Stimulated activated CD4-positive, alpha-beta T cell treated with anti-CD3 and anti-CD28 coated beads, Interleukin-1b, Interleukin-23, amount 100 ng/mL, for 24 hours (primary cell): ENCODE data around the gene RAB15.

Source experiments
- DNase-seq, 4 experiments: peaks; one replicate each; pipeline ENCODE4 v3.0.0-alpha.2; 2020; ENCODE audit warnings: low read depth in 4 of 4, low spot score in 1 of 4

RAB15 gene

GRCh38 chr14:64990939-64991338, 18.8 kb upstream of the RAB15 start:
- DNase-seq: no peak

GRCh38 chr14:64990296-64990695, 18.2 kb upstream of the RAB15 start:
- no peak for DNase-seq

GRCh38 chr14:64987438-64987767, 15.3 kb upstream of the RAB15 start:
- DNase-seq: peak in 1 of 4 experiments; percentile 9

DNA sequence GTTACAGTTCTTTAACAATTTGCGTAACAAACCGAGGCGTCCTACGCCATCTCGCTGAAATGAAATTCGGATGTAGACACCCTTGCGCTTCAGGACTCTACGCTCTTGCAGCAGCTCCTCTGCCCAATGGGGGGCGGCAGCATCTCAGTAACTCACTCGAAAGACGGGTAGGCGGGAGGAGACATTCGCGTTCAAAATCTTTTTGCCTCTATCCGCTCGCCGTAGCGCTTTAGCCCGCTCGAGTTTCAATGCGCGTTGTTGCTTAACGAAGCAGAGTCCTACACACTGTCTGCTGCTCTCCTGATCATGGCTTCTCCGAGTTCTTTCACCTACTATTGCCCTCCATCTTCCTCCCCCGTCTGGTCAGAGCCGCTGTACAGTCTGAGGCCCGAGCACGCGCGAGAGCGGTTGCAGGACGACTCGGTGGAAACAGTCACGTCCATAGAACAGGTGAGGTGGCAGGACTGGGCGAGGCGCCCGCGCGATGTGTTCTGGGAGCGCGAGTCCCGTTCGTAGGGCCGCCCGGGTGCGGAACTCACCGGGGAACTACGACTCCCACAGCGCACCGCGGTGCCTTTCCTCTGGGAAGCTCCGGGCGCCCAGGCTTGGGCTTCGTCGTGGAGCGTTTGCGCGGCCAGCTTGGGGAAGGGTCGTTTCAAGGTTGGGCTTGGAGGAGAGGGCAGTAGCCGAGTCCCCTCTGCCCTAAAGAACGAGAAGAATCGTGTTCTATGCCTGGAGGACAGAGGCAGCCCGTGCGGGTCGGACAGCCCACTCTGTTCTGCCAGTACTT, 14.7 kb upstream of the RAB15 start, which contains the start of gene FNTB:
Gene FNTB, plus strand, starts transcription at position 248 of the 790 bp plus-strand sequence. Its CDS starts 59 bp downstream, at position 307.
- peak; percentile 75 to 92 (median 84) for DNase-seq

DNA sequence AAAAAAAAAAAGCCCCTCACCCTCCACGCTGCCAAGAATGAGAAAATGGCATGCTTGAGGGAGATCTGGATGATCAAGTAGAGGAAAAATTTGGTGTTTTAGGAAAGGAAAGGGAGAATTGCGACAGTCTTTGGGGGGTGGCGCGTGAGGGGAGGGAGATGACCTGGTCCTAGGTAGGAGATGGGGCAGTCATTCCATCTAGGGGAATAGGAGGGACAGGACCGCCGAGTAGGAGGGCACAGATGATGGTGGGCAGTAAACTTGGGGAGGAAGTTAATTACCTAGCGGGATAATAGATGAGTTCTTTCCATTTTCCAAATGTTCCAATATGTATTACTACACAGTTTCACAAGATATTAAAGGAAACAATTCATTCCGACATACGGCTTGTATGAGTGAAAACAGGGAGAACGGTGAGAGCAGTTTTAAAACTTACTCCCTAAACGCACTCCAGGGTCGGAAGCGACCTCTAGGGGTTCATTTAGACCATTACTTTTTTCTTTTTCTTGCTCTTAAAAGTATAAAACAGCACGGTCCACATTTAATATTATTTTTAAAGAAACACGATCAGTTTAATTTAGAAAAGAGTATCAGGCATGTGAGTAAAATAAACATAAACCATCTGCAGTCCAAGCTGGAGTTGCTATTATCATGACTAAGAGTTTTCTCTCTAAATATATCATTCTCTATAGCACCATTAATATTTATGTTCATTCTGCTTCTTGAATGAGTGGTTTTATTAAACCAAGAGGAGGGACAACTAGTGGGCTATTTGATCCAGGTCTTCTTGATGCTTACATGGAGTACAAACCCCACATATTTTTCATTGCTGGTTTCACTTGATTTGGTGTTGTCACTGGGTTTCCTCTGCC, 11.5 kb upstream of the RAB15 start:
- DNase-seq: no peak

GRCh38 chr14:64979336-64980074, 7.4 kb upstream of the RAB15 start:
- no peak for DNase-seq

- DNase-seq: no peak
These were observed 2.4 kb upstream of the RAB15 start for GRCh38 chr14:64974563-64974962.

DNA sequence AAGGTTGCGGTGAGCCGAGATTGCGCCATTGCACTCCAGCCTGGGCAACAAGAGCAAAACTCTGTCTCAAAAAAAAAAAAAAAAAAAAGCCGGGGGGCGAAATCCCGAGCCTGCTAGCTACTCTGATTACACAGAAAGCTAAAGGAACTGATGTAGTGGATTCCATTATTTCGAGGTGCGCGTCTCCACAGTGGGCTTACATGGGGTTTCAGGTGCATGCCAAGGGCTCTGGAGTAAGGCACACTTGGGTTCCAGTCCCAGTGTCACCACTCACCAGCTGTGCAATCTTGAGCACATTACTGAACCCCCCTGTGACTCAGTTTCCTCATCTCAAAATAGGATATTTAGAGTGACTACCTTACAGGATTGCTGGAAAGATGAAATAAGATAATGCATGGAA, 1.7 kb upstream of the RAB15 start:
- no peak for DNase-seq

DNA sequence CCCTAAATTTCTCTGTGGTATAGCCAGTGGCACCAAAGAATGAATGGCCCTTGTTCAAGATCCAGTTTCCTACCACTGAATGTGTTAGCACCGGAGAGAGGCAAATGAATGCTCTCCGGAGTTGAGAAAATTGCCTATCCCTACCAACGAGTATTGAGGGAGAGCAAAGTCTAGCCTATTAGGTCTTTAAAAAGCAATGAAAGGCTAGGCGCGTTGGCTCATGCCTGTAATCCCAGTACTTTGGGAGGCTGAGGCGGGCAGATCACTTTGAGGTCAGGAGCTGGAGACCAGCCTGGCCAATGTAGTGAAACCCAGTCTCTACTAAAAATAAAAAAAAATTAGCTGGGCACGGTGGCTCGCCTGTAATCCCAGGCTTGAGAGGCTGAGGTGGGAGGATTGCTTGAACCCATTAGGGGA, 898 bp upstream of the RAB15 start:
- DNase-seq: no peak

- no peak for DNase-seq
These were observed 619 bp downstream of the RAB15 start for GRCh38 chr14:64971491-64971942.

DNA sequence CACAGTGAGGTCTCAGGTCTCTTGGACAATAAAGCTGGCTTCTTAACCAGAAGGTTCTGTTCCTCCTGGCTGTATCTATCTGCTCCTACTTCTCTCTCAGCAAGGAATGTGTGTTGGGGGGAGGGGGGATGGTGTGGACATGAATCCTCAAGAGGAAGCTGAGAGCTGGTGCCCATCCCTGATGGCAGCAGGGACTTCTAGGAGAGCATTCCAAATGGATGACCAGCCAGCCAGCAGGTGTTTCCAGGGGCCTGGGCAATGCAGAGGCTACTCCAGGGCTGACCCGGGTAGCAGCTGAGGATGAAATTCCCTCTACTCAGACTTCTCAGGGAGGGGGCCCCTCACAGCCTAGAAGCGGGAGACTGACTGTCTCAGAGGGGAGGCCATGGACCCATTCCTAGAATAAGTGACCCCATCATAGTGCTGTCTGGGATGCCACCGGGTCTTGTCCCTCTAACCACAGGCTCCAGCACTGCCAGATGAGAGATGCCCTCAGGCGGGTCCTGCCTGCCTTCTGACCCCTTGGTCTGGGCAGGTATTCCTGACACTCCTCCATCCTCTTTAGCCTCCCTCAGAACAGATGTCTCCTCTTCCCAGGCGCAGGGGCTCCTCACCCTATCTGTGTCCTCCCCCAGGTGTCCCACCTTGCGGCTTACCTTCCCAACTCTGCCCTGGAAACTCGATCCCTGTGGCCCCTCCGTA, 1.2 kb downstream of the RAB15 start:
- DNase-seq: no peak

DNA sequence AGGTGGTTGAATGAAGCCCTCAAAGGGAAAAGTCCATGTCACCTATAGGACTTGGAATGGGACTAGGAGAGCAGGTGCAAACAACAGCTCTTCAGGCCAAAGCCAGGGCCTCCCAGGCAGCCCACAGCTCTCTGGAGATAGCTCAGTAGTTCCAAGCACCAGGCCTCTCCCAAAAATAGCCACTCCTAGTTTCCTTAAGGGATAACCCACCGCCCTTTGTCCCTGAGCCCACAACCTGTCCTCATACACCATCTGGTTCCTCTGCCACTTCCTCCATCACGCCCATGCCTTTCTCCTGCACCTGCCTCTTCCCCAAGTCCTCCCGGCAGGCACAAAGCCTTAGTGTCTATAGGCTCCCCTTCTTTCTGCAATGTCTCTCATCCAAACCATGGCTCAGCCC, 2.1 kb downstream of the RAB15 start:
- DNase-seq: no peak

DNA sequence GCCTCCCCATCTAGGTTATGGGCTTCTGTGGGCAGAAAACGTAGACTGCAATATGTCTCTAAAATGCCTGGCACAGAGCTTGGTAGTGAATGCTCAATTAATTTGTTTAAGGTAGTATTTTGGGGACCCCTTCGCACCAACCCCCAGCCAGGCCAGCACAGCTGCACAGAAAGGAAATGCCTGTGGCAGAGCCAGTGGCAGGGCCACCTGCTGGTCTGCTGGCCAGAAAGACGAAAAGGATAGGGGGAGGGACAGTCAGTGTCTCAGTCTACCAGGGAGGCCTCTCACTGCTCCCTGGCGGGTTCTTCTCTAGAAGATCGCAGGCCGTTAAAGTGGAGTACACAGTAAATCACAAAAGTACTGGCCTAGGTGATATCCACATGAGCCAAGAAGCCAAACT, 3.5 kb downstream of the RAB15 start:
- no peak for DNase-seq

GRCh38 chr14:64968167-64968566, 4.0 kb downstream of the RAB15 start:
- DNase-seq: no peak

DNA sequence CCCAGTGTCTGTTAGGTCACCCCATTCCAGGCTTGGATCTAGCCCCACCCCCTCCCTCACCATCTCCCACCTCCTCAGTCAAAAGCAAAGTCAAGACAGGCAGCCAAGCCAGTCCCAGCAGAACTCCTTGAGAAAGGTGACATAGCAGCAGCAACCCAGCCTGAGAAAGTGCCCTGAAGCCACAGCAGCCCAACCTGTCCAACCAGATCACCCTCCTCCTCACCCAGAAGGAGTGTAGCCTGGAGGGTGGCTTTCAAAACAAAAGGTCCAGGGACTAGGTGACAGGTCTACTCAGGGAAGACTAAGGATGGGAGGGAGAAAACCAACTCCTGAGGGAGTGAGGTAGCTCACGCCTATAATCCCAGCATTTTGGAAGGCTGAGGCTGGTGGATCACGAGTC, 5.2 kb downstream of the RAB15 start:
- no peak for DNase-seq

- DNase-seq: no peak
These were observed 6.7 kb downstream of the RAB15 start for GRCh38 chr14:64965356-64966000.

- DNase-seq: no peak
These were observed 8.5 kb downstream of the RAB15 start for GRCh38 chr14:64963611-64964010.

- no peak for DNase-seq
These were observed 11.3 kb downstream of the RAB15 start for GRCh38 chr14:64960762-64961276.

DNA sequence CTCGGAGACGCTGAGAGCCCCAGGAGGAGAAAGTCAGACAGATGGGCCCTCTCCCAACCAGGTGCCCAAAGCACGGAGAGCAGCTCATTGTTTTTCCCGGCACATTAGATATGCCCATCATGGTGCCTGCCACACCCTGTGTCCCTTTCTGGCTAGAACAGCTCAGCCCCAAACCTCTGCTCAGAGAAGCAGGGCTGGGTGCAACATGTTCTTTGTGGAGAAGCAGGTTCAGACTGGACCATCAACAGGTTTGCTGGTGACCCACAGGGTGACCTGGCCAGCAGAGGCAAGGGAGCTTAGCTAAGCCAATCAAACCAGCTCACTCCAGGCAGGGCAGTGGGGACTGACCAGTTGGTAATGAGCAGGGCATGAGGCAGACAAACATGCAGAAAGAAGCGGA, 13.4 kb downstream of the RAB15 start:
- DNase-seq: no peak

DNA sequence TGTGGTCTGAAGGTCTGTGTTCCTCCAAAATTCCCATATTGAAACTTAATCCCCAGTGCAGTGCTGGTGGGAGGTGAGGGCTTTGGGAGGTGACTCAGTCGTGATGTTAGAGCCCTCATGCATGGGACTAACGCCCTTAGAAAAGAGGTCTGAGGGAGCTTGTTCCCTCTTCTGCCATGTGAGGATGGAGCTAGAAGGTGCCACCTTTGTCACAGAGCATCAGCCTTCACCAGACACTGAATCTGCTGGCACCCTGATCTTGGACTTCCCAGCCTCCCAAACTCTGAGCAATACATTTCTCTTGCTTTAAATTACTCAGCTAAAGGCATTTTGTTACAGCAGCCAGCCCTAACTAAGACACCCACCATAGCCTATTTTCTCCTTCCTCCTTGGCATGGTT, 13.9 kb downstream of the RAB15 start:
- no peak for DNase-seq
